Sigmoid colon (tissue), 7 donors: ENCODE measurements around the gene RANBP9. TPM values are rescaled to one million over a fixed set of nuclear protein-coding genes. Genes with fewer than 3 reads are reported as not detected.

ENCODE experiments used
- DNase-seq: peaks from one replicate; pipeline ENCODE4 v3.0.0-alpha.2; 2019
- H3K27ac ChIP-seq, 4 donors: fragments of 200-600 bp; sonication (generic); one replicate each; pipeline ENCODE4 v1.5.1; 2016 to 2019; ENCODE audit warnings: mild to moderate bottlenecking in 1 of 4
- H3K27me3 ChIP-seq, 3 donors: fragments of 200-600 bp; sonication (generic); one replicate each; pipeline ENCODE4 v1.5.1; 2019; ENCODE audit warnings: mild to moderate bottlenecking in 1 of 3
- H3K36me3 ChIP-seq, 4 donors: fragments of 200-600 bp; sonication (generic); one replicate each; pipeline ENCODE4 v1.5.1; 2016 to 2019
- H3K4me1 ChIP-seq, 4 donors: fragments of 200-600 bp; sonication (generic); one replicate each; pipeline ENCODE4 v1.5.1; 2017 to 2019
- H3K4me3 ChIP-seq, 4 donors: fragments of 200-600 bp; sonication (generic); one replicate each; pipeline ENCODE4 v1.5.1; 2017 to 2019; ENCODE audit warnings: mild to moderate bottlenecking in 2 of 4, moderate library complexity in 1 of 4
- H3K9me3 ChIP-seq, 4 donors: fragments of 200-600 bp in 3 of 4; sonication (generic) in 3 of 4; one replicate each; pipeline versions ENCODE4 v1.5.1 to v1.6.1; 2013 to 2019
- CTCF ChIP-seq, 4 experiments: fragments of 450-650 bp in 3 of 4; fragments of 200-600 bp in 1 of 4; IDR thresholded peaks; one replicate each; pipeline ENCODE4 v1.5.1; 2016 to 2019; ENCODE audit warnings: antibody characterized with exemption in 4 of 4, mild to moderate bottlenecking in 3 of 4, moderate library complexity in 2 of 4
- EP300 ChIP-seq, 4 donors: sonication (generic); formaldehyde crosslinking; IDR thresholded peaks; one replicate each; pipeline ENCODE4 v1.6.1; 2017; ENCODE audit warnings: antibody characterized with exemption in 4 of 4
- POLR2A ChIP-seq, 2 donors: fragments of 450-650 bp; IDR thresholded peaks; one replicate each; pipeline ENCODE4 v1.6.1; 2016; ENCODE audit warnings: antibody characterized with exemption in 2 of 2, mild to moderate bottlenecking in 2 of 2, moderate library complexity in 2 of 2
- POLR2AphosphoS5 ChIP-seq, 4 donors: sonication (generic); formaldehyde crosslinking; IDR thresholded peaks; one replicate each; pipeline ENCODE4 v1.6.1; 2017; ENCODE audit warnings: antibody characterized with exemption in 4 of 4
- WGBS, 2 donors: extraction: QIAGEN DNeasy Blood & Tissue Kit; methylation state at CpG; one replicate each; pipeline ENCODE4 v1.1.7; 2013; 5-methylcytosine and 5-hydroxymethylcytosine counted together
- intact Hi-C: fragments of 100-400 bp; cut with DNase I; formaldehyde crosslinking; loops from one replicate; pipeline ENCODE4 v1.15.1; 2023
- polyA plus RNA-seq, 3 donors: library from polyadenylated mRNA; stranded (reverse); fragments of 200-250 nt; gene quantifications; one replicate each; pipeline ENCODE4 v1.2.3, GENCODE V29; 2013
- total RNA-seq, 4 donors: library from RNA; depleted of rRNA; stranded (reverse); fragments of >200 nt; gene quantifications; one replicate each; pipeline ENCODE4 v1.1.0, GENCODE V29; 2016
- donor health status: healthy with polysubstance abuse.
- donor health status: Bipolar disorder and iron deficiency.
- donor health status: healthy.

RANBP9 gene
- total and polyA plus RNA-seq, 7 donors = 19.4 to 84.3 (median 49.6) TPM

DNA sequence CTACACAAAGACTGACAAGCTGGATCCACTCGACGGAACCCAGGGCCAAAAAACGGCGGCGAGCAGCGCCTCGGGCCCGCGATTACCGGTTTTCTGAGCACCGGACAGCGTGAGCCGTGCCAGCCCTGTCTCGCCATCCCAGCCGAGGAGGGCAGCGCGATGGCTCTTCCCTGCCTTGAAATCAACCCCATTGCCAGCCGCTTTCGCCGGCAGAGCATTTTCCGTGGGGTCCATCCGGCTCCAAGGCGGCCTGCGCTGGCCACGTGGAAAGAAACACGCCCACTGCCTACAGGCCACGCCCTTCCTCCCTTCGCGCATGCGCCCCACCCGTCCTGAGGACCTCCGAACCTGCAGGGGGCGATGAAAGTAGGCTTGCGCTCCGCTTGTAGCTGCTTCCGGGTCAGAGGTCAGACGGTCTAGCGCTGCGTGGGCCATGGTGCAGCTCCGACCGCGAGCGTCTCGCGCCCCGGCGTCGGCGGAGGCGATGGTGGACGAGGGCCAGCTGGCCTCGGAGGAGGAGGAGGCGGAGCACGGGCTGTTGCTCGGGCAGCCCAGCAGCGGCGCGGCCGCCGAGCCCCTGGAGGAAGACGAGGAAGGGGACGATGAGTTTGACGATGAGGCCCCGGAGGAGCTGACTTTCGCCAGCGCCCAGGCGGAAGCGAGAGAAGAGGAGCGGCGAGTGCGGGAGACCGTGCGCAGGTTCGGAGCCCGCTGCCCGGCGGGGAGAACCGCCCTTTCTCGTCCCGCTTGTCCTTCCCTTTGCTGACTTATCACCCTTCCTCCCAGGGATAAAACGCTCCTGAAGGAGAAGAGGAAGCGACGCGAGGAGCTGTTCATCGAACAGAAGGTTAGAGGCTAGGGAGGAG is 96.5 kb downstream of the RANBP9 start, which contains the start of gene NOL7:
Gene NOL7, plus strand, starts transcription at position 410 of the 866 bp plus-strand sequence. Its CDS starts 24 bp downstream, at position 434.
- H3K36me3 ChIP-seq = peaks cover 0 to 36% (median 18%) of the 10 kb centered on the region in 4 donors

DNA sequence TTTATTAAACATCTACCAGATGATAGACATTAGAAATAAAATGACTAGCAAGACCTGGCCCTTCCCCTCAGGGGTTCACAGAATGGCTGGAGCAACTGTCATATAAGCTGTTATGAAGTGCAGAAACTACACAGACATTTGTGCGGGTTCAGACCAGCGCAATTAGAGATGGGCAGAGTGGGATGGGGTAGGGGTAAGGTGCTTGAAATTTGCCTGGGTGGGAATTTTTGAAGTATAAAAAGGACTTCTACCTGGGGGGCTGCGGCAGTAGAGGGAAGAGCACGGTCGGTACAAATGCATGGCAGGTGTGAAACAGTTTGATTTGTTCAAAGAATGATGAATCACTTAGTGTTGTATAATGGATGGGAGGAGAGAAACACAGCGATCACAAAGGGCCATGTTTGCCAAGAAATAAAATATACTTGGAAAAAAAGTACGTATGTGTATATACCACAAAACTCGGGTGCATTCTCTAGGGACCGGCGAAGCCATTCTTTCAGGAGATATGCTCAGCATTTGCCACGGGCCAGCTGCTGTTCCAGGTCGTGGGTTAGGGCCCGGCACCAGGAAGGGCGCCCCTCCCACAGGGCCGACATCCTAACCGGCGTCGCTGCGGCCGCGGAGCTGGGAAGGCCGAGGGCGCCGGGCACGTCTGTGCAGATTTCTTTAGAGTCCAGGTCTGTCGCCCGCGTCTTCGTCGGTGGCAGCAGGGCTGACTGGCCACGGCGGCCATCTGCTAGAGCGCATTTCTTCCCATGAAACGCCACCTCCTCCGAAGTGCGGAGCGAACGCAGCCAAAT is 97.3 kb downstream of the RANBP9 start:
- intact Hi-C loops = loop anchor here (2.0 kb wide), 1 partner anchor 40 kb away; the partner anchor contains the start of gene SIRT5
- peak; percentile 74 for DNase-seq
- Histone ChIP-seq H3K27me3 (no peaks in the 10 kb centered on the region), H3K27ac (peak overlapping the region; percentile 84 to 95 (median 86)), H3K36me3 (peaks cover 0 to 28% (median 10%) of the 10 kb centered on the region in 4 donors), H3K4me3 (peak overlapping the region; percentile 61 to 91 (median 72)), H3K9me3 (no peaks in the 10 kb centered on the region), H3K4me1 (peaks cover 0 to 30% (median 26%) of the 10 kb centered on the region in 4 donors)
- WGBS, 2 donors = 2 to 6% methylated on average over 38 of the region's 38 CpGs
- TF ChIP-seq EP300 (IDR thresholded peaks at IDR 0.05) (no peak), CTCF (IDR thresholded peaks at IDR 0.05) (peak in 1 of 4 experiments; percentile 6), POLR2A (IDR thresholded peaks at IDR 0.05) (no peak), POLR2AphosphoS5 (IDR thresholded peaks at IDR 0.05) (no peak)

More for the DNA sequence above, 96.5 kb downstream of the RANBP9 start, which contains the start of gene NOL7:
- no peaks in the 10 kb centered on the region for H3K27me3 ChIP-seq
- intact Hi-C loops = loop anchor here (1.0 to 5.0 kb wide), 4 partner anchors 40 to 197 kb away; partner anchors contain the start of genes MCUR1, RANBP9 and SIRT5
- 0 to 1% methylated on average over 85 of the region's 85 CpGs for WGBS, 2 donors
- peak within 1 kb of the TSS; percentile 84 to 95 (median 86) for H3K27ac ChIP-seq
- H3K4me1 ChIP-seq = peaks cover 0 to 30% (median 26%) of the 10 kb centered on the region in 4 donors
- DNase-seq = peak; percentile 99
- no peaks in the 10 kb centered on the region for H3K9me3 ChIP-seq
- TF ChIP-seq CTCF (IDR thresholded peaks at IDR 0.05) (peak; percentile 83 to 94 (median 89)), EP300 (IDR thresholded peaks at IDR 0.05) (no peak), POLR2AphosphoS5 (IDR thresholded peaks at IDR 0.05) (peak; percentile 93 to 98 (median 96)), POLR2A (IDR thresholded peaks at IDR 0.05) (peak; percentile 62 to 84)
- peak within 1 kb of the TSS; percentile 61 to 91 (median 72) for H3K4me3 ChIP-seq

DNA sequence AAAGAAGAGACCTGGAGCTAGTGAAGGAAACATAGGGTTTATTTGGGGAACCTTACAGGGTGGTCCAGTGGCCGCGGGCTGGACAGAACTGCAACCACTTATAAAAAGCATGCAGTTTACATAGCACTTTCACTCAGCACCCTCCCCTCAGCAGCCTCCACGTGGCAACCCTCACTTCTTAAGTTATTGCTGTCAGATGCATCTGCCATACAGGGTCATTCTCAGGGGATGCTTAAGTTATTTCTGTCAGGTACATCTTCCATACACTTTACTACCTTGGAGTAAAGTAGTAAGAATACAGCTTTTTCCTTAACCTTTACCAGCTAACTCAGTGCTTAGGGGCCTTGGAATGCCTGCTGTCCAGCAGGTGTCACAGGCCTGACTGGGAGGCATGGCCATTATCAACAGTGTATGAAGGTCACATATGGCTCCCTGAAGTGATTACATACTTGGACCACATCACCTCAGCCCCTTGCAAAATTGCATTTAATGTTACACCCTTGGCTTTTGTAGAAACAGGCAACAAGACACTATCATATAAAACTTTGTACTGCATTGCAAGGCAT is 98.5 kb downstream of the RANBP9 start:
- Histone ChIP-seq H3K4me3 (no peak overlapping the region), H3K9me3 (no peaks in the 10 kb centered on the region), H3K27me3 (no peaks in the 10 kb centered on the region), H3K36me3 (peaks cover 0 to 18% (median 2%) of the 10 kb centered on the region in 4 donors), H3K4me1 (peaks cover 0 to 30% (median 26%) of the 10 kb centered on the region in 4 donors), H3K27ac (no peak overlapping the region)
- TF ChIP-seq POLR2A (IDR thresholded peaks at IDR 0.05) = no peak
- TF ChIP-seq POLR2AphosphoS5 (IDR thresholded peaks at IDR 0.05) = no peak
- TF ChIP-seq EP300 (IDR thresholded peaks at IDR 0.05) = no peak
- no peak for TF ChIP-seq CTCF (IDR thresholded peaks at IDR 0.05)
- intact Hi-C loops = no loop called here
- 69 to 71% methylated on average over 3 of the region's 3 CpGs for WGBS, 2 donors
- no peak for DNase-seq

- intact Hi-C loops = no loop called here
- Histone ChIP-seq H3K27ac (no peak overlapping the region), H3K4me1 (peaks cover 0 to 22% (median 17%) of the 10 kb centered on the region in 4 donors), H3K27me3 (no peaks in the 10 kb centered on the region), H3K4me3 (no peak overlapping the region), H3K36me3 (peaks cover 0 to 9% (median 0%) of the 10 kb centered on the region in 4 donors), H3K9me3 (no peaks in the 10 kb centered on the region)
- DNase-seq = no peak
- no peak for TF ChIP-seq EP300 (IDR thresholded peaks at IDR 0.05)
- no peak for TF ChIP-seq POLR2A (IDR thresholded peaks at IDR 0.05)
- TF ChIP-seq CTCF (IDR thresholded peaks at IDR 0.05) = no peak
- TF ChIP-seq POLR2AphosphoS5 (IDR thresholded peaks at IDR 0.05) = no peak
- 55 to 70% methylated on average over 4 of the region's 4 CpGs for WGBS, 2 donors
Observed at GRCh38 chr6:13611715-13612114, 99.9 kb downstream of the RANBP9 start.
